Activated naive CD4-positive, alpha-beta T cell treated with anti-CD3 and anti-CD28 coated beads, Interleukin-2, amount 50 U/mL, for 16 hours (primary cell): Measurements from ENCODE around the gene SH3BP2.

Source experiments
- DNase-seq: peaks from one replicate; pipeline ENCODE4 v3.0.0-alpha.2; 2020

SH3BP2 gene

DNA sequence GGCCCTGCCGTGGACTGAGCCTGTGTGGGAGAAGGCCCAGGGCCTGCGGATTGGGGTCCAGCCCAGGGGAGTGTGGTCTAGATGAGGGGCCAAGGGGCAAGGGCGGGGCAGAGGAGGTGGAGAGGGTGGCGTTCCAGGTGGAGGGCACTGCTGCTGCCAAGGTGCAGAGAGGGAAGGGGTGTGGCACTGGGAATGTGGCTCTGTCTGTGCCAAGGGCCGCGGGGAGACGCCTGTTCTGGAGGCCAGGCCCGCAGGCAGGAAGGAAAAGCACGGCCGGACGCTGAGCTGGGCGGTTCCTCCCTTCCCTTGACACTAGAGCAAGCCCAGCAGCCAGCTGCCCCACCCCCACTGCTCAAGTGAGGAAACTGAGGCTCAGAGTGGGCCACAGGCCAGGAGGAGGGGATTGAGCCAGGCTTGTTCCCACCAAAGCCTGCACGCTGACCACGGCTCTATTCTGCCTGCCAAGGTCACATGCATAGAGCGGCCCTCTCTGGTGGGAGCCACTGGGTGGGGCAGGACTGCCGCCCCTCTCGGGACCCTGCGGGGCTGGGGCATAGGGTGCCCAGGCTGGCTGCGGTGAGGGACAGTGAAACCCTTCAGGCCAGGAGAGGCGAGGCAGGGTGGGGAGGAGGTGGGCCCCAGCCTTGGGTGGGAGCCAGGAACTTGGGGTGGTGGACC, 13.0 kb downstream of the SH3BP2 start:
- DNase-seq = no peak

DNA sequence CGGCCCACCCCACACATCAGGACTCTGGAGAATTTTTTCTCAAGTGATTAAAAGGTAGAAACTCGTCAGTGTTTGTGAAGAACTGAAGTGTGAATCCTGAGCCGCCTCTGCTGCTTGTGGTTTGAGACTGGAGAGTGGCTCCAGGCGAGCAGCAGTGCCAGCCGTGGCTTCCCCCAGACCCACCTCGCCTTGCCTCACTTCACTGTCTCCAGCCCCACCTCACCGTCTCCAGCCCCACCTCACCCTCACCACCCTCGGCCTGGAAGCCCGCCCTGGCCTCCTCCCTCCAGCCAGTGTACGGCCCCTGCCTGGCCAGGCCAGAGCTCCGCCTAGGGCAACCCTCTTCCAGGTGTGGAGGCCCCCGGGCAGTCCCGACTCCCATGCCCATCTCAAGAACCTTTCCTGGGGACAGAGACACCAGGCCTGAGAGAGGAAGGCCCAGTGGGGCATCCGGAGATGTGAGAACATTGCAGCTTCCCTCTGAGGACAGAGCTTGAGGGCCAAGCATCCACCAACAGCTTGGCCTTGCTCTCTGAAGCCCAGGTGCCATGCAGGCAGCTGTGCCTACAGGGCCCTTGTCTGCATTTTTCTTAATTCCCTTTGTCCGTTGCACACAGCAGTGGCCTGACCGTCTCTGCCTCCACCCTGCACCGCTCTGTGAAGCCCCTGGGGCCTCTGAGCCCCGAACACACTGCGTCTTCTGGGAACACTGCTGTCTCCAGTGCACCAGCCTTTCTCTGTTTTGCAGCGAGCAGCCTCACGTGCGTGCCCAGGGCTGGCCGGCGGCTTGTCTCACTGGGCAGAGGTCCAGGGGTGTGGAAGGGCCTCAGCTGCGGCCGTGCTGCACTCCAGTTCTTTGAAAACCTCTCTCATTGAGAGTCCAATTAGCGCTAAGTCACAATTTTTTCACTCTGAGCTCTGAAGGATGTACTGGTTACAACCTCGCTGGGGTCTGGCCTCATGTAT, 13.8 kb downstream of the SH3BP2 start:
- no peak for DNase-seq

DNA sequence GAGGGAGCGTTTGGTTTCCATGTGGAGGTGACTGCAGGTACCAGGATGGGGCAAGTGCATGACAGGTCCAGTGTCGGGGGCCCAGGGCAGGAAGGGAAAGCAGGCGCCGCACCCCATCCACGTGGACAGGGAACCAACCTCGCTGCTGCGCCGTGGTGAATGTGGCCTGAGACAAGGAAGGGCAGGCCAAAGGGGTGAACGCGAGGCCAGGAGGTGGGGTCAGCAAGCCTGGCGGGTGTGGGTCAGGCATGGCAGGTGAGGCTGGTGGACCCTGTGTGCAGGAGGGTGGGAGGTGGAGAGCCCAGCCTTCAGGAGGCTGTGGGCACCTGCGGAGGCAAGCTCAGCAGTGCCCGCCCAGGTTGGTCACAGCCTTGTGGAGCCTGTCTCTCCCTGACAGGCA, 14.7 kb downstream of the SH3BP2 start:
- DNase-seq = no peak

DNA sequence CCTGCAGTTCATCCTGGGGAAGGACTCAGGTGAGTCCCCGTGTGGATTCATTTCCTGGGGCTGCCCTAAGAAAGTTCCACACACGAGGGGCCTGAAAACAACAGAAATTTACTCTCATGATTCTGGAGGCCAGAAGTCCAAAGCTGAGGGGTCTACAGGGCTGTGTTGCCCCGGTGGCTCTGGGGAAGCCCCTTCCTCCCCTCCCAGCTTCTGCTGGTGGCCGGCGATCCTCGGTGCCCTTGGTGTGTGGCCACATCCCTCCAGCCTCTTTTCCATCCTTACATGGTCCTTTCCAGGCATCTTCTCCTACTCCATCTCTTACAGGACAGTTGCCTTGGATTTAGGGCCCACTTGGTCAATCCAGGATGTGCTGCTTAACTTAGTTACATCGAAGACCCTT, 15.1 kb downstream of the SH3BP2 start:
- DNase-seq = no peak

DNA sequence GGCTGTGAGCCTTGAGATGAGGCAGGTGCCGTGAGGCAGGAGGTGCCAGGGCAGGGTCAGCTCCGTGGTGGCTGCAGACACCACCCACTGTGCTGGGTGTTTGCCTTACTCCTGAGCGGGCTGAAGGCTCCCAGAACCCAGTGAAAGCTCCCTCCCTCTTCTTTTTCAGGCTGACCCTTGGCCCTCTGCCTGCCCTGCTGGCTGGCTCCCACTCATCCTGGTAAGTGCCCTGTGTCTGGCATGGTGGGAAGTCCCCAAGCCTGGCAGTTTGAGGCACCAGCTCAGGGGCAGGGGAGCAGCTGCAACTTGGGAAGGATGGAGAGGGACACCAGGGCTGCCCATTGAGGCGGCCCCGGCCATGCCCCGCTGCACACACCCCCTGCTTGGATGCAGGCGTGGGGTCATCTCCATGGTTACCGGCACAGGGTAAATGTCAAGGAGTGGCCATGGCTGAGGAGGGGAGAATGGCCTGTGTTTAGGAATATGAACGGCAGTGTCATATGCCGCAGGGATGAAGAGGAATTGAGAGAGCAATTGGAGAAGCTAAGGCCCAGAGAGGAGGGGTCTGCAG, 16.8 kb downstream of the SH3BP2 start:
- no peak for DNase-seq

DNA sequence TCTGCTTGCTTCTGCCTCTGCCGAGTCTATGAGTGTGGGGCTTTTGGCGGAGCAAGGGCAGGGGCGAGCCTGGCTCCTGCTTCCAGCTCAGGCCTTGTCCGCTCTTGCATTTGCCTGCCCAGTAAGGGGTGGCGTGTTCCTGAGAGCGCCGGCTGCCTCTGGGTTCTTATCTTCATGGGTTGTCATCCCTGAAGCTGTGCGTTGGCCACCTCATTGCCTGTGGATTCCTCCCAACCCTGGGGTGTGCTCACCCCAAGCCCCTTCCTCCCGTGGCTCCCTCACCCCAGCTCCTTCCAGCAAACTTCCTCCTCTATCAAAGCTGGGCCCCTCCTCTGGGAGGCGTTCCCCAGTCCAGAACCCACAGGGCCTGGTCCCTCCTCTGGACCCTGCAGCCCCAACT, 17.5 kb downstream of the SH3BP2 start:
- DNase-seq = no peak

DNA sequence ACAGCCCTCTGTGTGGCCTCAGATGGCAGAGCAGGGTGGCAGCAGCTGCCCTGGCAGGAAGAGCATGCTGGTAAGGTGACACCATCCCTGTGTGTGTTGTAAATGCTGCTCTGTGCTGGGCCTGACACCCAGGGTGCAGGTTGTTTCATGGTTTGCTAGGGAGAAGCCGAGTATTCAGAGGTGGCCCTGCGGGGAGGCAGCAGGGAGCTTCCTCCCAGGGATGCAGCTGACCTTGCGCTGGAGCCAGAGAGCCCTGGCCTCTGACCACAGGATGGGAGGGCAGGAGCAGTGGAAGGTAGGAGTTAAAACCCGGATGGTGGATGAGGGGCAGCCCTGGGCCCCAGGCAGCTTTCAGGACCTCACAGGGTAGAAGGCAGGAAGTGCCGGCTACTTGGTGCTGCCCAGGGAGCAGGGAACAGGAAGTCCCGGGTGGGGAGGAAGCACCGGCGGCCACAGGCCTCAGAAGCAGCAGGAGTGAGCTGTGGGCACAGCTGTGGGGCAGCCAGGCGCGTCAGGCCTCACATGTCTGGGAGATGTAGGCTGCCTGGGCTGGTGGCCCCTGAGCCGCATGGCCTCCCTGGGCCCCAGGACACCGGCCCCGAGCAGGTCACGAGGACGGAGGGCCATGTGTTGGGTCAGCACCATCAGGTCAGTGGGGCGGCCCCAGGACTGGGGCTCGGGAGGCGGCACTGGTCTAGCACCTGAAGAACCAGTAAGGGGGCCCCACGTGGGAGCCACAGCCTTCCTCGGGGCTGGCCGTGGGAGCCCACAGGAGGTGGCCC, 19.1 kb downstream of the SH3BP2 start:
- DNase-seq = peak; percentile 52

DNA sequence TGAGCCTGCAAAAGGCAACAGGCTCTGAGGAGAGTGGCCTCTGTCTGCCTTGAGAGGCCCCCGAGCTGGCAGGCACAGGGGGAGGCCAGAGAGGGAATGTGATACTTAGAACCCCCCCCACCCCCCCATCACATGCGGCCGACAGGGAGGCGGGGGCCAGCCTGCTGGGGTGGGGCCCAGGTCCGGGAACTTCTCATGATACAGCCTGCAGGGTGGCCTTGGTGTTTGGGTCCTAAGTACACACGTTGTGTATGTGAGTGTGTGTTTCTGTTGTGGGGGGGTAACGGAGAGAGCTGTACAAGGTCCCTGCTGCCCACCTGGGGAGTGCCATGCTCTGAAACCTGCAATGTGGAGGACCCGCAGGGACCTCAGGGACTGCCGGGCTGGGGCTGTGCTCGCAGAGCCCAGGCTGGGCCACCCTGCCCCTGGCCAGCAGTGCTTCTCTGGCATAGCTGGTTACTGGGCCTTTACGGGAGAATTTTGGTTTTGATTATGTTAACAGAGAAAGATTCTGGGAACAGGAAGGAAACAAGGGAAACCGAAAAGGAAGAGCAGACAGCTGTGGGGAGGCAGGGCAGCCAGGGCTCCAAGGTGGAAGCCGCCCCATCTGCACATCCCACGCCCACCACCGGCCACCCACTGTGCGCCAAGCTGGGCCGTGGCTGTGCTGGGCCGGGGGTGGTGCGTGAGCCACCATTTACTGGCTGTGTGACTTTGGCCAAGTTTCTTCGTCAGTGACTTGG, 19.9 kb downstream of the SH3BP2 start:
- peak; percentile 37 for DNase-seq

DNA sequence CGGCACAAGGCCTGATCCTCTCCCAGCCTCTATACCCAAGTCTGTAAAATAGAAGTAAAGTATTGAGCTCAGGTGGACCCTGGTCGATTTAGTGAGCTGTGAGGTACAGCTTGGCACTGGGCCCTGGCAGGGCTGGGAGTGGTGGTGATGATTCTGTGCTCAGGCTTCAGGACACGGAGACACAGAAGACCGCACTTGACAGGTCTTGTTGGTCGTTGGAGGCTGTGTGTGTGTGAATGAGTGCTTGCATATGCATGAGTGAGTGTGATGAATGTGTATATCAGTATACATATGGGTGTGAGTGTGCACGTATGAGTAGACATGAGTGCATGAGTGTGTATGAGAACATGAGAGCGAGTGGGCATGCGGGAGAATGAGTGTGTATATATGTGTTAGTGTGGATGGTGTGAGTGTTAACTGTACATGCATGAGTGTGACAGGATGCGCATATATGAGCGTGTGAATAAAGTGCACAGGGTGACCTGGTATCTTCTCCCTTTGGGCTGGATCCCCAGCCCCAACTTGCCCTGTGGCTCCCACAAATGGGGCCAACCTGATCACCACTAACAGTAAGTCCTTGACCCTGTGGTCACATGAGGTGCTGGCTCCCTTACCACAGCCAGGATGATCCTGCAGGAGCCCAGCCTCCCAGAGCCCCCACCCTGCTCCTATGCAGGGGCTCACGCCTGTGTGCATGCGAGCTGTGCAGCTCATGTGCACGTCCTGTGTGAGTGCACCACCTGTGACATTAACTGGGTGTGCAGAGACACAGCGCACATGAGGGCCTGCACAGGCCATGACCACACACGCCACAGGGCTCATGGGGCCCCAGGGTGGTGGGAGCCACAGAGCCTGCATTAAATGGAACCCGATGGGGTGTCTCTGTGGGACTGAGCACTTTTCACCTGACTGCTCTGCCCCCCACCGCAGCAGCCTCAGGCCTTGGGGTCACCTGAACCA, 20.8 kb downstream of the SH3BP2 start:
- no peak for DNase-seq

DNA sequence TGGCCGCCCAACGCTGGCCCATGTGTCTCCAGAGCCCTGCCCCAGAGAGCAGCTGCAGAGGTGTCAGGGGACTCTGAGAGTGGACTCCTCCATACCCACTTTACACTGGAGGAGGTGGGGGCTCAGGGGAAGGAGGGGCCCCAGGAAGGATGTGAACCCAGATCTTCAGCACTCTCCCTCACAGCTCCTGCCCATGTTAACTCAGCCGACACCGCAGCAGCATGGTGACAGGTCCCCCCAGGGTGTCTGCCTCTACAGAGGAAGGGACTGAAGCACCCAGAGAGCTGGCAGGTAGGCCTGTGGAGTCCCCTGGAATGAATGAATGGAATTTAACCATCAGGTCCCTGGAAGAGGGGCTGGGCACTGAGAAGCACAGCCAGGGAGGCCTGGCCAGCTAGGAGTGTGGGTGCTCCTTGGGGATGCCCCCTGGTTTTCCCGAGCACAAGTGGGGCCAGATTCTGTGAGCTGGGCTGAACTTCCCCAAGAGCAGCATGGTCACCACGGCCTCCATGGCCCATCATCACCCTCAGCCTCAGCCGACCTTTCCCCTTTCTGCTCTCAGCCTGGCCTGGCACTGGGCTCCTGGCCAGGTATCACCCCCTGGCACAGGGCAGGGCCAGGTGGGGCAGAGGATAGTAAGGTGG, 21.9 kb downstream of the SH3BP2 start:
- no peak for DNase-seq

DNA sequence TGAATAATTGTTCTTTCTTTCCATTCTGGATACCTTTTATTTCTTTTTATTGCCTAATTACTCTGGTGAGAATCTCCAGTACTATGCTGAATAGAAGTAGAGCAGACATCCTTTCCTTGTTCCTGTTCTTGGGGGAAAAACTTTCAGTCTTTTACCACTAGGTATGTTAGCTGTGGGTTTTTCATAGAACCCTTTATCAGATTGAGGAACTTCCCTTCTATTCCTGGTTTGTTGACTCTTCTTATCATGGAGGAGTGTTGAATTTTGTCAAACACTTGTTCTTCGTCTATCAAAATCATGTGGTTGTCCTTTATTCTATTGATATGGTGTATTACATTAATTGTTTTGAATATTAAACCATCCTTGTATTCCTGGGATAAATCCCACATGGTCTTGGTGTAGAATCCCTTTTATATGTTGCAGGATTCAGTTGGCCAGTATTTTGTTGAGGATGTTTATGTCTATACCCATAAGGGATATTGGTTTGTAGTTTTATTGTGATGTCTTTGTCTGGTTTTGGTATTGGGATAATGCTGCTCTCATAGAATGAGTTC, 23.6 kb downstream of the SH3BP2 start:
- no peak for DNase-seq

DNA sequence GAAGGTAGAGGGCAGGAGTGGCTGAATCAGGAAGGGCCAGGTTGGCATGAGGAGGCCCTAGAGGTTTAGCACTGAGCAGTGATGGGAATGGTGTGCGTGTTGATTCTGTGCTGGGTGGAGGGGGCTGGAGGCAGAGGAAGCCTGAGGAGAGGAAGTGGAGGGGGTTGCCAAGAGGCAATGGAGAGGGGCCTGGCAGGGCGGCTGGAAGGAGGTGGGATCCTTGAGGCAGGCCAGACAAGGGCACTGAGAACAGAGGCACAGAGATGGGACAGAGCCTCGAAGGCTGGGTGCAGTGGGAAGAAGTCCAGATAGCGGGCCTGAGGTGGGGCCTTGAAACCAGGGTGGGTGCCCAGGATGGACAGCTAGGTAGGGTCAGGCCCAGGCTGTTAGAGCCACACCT, 24.3 kb downstream of the SH3BP2 start:
- DNase-seq = no peak

DNA sequence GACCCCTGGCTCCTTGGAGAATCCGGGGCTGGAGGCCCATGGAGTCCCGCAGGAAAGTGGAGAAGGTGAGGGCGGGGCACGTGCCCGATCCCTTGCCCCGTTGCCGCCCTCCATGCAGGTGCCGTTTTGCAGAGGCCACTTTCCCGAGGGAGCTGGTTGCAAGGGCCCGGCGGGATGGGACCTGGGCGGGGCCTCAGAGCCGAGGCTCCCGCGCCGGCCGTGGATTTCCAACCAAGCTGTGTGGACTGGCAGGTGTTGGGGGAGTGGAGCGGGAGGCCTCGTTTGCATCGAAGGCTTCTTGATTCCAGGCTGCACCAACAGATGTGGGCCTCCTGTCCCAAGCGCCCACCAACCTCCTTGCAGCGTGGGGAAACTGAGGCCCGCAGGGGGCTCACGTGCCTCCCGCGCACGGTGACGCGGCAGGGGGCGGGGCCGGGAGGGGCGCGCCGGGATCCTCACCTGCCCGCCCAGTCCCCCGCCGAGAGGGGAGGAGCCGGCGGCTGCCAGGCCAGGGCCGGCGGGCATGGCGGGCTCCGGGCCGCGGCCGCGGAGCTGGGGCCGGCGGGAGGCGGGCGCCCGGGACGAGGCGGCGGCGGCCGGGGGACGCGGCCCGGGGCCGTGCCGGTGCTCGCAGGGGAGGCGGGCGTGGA, 24.9 kb downstream of the SH3BP2 start:
- no peak for DNase-seq

DNA sequence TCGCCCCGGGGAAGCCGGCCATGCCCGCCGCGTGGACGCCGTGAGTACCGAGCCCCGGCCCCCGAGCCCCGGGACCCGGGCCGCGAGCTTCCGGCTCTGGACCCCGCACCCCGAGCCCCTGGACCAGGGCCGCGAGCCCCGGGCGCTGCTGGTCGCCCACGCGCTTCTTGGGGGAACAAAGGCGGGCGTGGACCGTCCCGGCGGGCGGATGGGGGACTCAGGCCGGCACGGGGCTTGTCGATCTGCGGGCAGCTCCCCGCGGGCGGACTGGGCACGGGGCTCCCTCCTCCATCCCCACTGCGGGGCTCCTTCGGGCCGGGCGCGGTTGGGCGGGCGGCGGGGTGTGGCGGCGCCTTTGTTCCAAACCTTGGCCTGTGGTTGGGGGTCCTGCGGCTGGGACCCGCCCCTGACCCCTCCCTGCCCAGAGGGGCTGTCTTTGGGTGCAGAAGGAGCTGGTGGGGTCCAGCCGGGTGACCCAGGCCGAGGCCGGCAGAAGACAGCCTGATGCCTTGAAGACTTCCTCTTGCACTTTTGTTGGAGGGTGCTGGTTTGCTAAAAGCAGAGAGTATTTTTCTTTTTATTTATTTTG, 25.6 kb downstream of the SH3BP2 start:
- no peak for DNase-seq

DNA sequence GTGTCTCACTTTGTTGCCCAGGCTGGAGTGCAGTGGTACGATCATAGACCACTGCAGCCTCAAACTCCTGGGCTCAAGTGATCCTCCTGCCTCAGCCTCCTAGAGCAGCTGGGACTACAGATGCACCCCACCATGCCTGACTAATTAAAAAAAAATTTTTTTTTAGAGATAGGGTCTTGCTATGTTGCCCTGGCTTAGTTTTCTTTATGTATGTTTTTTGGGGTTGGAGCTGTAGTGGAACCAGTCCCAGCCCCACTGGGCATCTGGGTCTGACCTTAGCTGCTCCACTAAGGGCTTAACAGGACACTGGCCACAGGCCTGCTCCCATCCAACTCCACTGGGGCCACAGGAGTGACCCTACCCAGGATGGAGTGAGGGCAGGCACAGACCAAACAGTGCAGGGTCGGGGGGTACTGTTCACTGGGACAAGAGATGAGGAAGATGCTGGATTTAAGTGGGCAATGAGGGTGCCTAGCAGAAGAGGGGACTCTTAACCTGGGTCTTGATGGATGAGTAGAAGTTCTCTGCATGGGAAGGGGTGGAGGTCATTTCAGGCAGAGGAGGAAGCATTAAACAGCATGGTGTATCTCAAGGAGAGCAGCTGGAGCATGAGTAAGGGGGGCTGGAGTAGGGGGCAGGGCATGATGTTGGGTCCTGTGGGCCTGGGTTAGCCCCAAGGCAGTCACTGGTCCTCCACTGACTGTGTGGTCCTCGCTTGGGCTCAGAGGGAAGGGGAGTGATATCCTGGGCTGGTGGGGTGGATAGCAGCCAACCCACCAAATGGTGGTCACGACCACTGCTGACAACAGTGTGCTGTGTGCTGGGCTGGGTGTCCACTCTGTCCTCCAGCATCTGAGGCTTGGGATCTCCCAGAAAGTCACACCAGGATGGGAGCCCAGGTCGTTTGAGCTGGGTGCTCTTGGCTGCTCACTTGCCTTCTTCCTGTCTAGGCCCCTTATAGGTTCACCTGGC, 26.6 kb downstream of the SH3BP2 start:
- DNase-seq = no peak

DNA sequence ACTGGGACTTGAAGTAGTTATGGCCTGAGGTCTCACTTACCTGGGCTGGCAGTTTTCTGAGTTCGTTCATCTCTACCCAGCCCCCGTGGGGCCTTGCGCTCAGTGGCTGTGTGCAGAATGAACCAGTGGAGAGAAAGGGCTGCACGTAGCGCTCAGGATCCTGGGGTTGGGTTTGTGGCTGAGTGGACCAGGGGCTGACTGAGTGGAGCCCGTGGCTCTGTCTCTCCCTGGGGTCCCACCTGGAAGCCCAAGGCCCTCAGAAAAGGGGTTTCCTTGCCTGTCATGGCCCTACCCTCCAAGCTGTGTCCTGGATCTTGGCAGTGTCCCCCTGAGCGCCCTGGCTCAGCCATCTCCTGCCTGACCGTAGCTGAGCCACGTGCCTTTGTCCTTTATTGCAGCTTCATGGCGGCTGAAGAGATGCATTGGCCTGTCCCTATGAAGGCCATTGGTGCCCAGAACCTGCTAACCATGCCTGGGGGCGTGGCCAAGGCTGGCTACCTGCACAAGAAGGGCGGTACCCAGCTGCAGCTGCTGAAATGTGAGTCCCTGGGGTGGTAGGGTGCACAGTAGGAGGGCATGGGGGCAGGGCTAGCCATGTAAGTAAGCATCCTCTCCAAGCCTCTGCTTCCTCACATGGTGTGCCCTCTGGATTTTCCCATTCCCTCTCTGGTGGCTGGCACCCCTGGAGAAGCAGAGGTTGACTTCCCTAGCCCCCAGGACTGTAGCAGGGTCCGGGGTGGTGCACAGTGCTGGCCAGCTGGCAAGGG, 27.5 kb downstream of the SH3BP2 start:
- no peak for DNase-seq
